H9 (cell line): ENCODE results near the gene SMCO4. TPM values are rescaled to one million over a fixed set of nuclear protein-coding genes. Genes with fewer than 3 reads are reported as not detected.

Experiments used
- DNase-seq: peaks from one replicate; pipeline ENCODE4 v3.0.0-alpha.2; 2017
- H2AFZ ChIP-seq: one replicate; pipeline ENCODE4 v1.6.1; 2013; ENCODE audit warnings: mild to moderate bottlenecking, low read length, control low read depth, moderate library complexity
- H2AK5ac ChIP-seq: 2 replicates; pipeline ENCODE4 v1.6.1; 2013; ENCODE audit warnings: low read length, control low read depth, mixed read lengths; ENCODE audit not compliant: insufficient read length
- H2BK120ac ChIP-seq: one replicate; pipeline ENCODE4 v1.6.1; 2013; ENCODE audit warnings: low read depth, mild to moderate bottlenecking, low read length, control low read depth, inconsistent platforms; ENCODE audit not compliant: poor library complexity, severe bottlenecking
- H2BK12ac ChIP-seq: 2 replicates; pipeline ENCODE4 v1.6.1; 2013; ENCODE audit warnings: low read length, control low read depth, mixed read lengths, low read depth; ENCODE audit not compliant: insufficient read length
- H2BK15ac ChIP-seq: 2 replicates; pipeline ENCODE4 v1.6.1; 2013; ENCODE audit warnings: low read depth, low read length, control low read depth
- H2BK20ac ChIP-seq: one replicate; pipeline ENCODE4 v1.6.1; 2013; ENCODE audit warnings: low read depth, mild to moderate bottlenecking, low read length, control low read depth, inconsistent platforms; ENCODE audit not compliant: poor library complexity, severe bottlenecking
- H2BK5ac ChIP-seq: 2 replicates; pipeline ENCODE4 v1.6.1; 2013; ENCODE audit warnings: low read length, control low read depth, mixed read lengths; ENCODE audit not compliant: insufficient read length
- H3K14ac ChIP-seq: 2 replicates; pipeline ENCODE4 v1.6.1; 2013; ENCODE audit warnings: low read length, control low read depth; ENCODE audit not compliant: insufficient read depth
- H3K18ac ChIP-seq: 2 replicates; pipeline ENCODE4 v1.6.1; 2013; ENCODE audit warnings: low read depth, mild to moderate bottlenecking, mixed read lengths, low read length, control low read depth; ENCODE audit not compliant: insufficient read length
- H3K23ac ChIP-seq: 2 replicates; pipeline ENCODE4 v1.6.1; 2013; ENCODE audit warnings: low read length, control low read depth, mixed read lengths, low read depth; ENCODE audit not compliant: insufficient read length
- H3K23me2 ChIP-seq: 2 replicates; pipeline ENCODE4 v1.6.1; 2013; ENCODE audit warnings: low read depth, mild to moderate bottlenecking, mixed read lengths, low read length, control low read depth; ENCODE audit not compliant: insufficient read length, poor library complexity, severe bottlenecking
- H3K27ac ChIP-seq: 2 replicates; pipeline ENCODE4 v1.5.1; 2013; ENCODE audit warnings: low read length, control low read depth, mixed read lengths, low read depth; ENCODE audit not compliant: insufficient read length
- H3K27me3 ChIP-seq: 2 replicates; pipeline ENCODE4 v1.6.1; 2013; ENCODE audit warnings: low read length, control low read depth, inconsistent platforms; ENCODE audit not compliant: insufficient read depth
- H3K4ac ChIP-seq: 2 replicates; pipeline ENCODE4 v1.6.1; 2013; ENCODE audit warnings: low read depth, mild to moderate bottlenecking, control low read depth, inconsistent platforms, low read length, moderate library complexity
- H3K4me1 ChIP-seq: 2 replicates; pipeline ENCODE4 v1.6.1; 2013; ENCODE audit warnings: low read length, control low read depth, inconsistent platforms; ENCODE audit not compliant: insufficient read depth
- H3K4me2 ChIP-seq: 2 replicates; pipeline ENCODE4 v1.6.1; 2013; ENCODE audit warnings: low read length, control low read depth, mixed read lengths; ENCODE audit not compliant: insufficient read length, insufficient read depth
- H3K56ac ChIP-seq: 2 replicates; pipeline ENCODE4 v1.6.1; 2013; ENCODE audit warnings: low read depth, mild to moderate bottlenecking, mixed read lengths, low read length, control low read depth; ENCODE audit not compliant: insufficient read length
- H3K79me1 ChIP-seq: 2 replicates; pipeline ENCODE4 v1.6.1; 2013; ENCODE audit warnings: low read depth, mild to moderate bottlenecking, moderate library complexity, low read length, control low read depth, inconsistent platforms; ENCODE audit not compliant: insufficient read depth, poor library complexity, severe bottlenecking
- H3K79me2 ChIP-seq: 2 replicates; pipeline ENCODE4 v1.6.1; 2013; ENCODE audit warnings: low read length, control low read depth, inconsistent platforms; ENCODE audit not compliant: insufficient read depth
- H3K9ac ChIP-seq: 2 replicates; pipeline ENCODE4 v1.6.1; 2013; ENCODE audit warnings: low read length, control low read depth, mixed read lengths; ENCODE audit not compliant: insufficient read length; ENCODE audit errors: extremely low read depth
- H3K9me3 ChIP-seq: one replicate; pipeline ENCODE4 v1.6.1; 2013; ENCODE audit warnings: low read depth, low read length, inconsistent platforms; ENCODE audit not compliant: control insufficient read depth
- H3T11ph ChIP-seq: one replicate; pipeline ENCODE4 v1.6.1; 2013; ENCODE audit warnings: mild to moderate bottlenecking, low read length, control low read depth, inconsistent platforms
- H4K20me1 ChIP-seq: one replicate; pipeline ENCODE4 v1.6.1; 2013; ENCODE audit not compliant: control insufficient read depth, insufficient read length, insufficient read depth
- H4K5ac ChIP-seq: 2 replicates; pipeline ENCODE4 v1.6.1; 2013; ENCODE audit warnings: low read depth, mild to moderate bottlenecking, mixed read lengths, low read length, control low read depth; ENCODE audit not compliant: insufficient read length
- H4K8ac ChIP-seq: replicated peaks from 2 replicates; pipeline ENCODE4 v1.6.1; 2013; ENCODE audit warnings: low read length, control low read depth, mixed read lengths, low read depth; ENCODE audit not compliant: insufficient read length
- H4K91ac ChIP-seq: 2 replicates; pipeline ENCODE4 v1.6.1; 2013; ENCODE audit warnings: low read depth, mild to moderate bottlenecking, moderate library complexity, mixed read lengths, low read length, control low read depth; ENCODE audit not compliant: insufficient read length
- H3K27ac Mint-ChIP-seq, 3 experiments: 2 replicates in 2 of 3; 3 replicates in 1 of 3; pipeline ENCODE4 v1.8.0; 2020 to 2021; ENCODE audit warnings: mixed read lengths in 3 of 3, mild to moderate bottlenecking in 1 of 3, moderate library complexity in 1 of 3
- H3K27me3 Mint-ChIP-seq: 2 replicates; pipeline ENCODE4 v1.8.0; 2021; ENCODE audit warnings: low read depth, mild to moderate bottlenecking, moderate library complexity, mixed read lengths
- H3K36me3 Mint-ChIP-seq, 3 experiments: 2 replicates in 2 of 3; 3 replicates in 1 of 3; pipeline ENCODE4 v1.8.0; 2020 to 2021; ENCODE audit warnings: low read depth in 3 of 3, mixed read lengths in 3 of 3; ENCODE audit not compliant: insufficient read depth in 1 of 3
- H3K4me1 Mint-ChIP-seq, 2 experiments: 2 replicates each; pipeline ENCODE4 v1.8.0; 2020; ENCODE audit warnings: mixed read lengths in 2 of 2
- H3K4me3 Mint-ChIP-seq, 2 experiments: 2 replicates in 1 of 2; 3 replicates in 1 of 2; pipeline ENCODE4 v1.8.0; 2020 to 2021; ENCODE audit warnings: mild to moderate bottlenecking in 2 of 2, mixed read lengths in 2 of 2, moderate library complexity in 1 of 2
- H3K9me3 Mint-ChIP-seq, 2 experiments: 2 replicates in 1 of 2; 3 replicates in 1 of 2; pipeline ENCODE4 v1.8.0; 2020; ENCODE audit warnings: mild to moderate bottlenecking in 2 of 2, mixed read lengths in 2 of 2, moderate library complexity in 1 of 2
- CTCF ChIP-seq: fragments of 200-600 bp; sonication (generic); conservative IDR thresholded peaks from 3 replicates; pipeline ENCODE4 v1.8.0; 2021; ENCODE audit warnings: antibody characterized with exemption, mild to moderate bottlenecking
- WGBS: extraction: QIAGEN DNeasy Blood & Tissue Kit; methylation state at CpG from one replicate; pipeline ENCODE4 v1.1.7; 2013; ENCODE audit warnings: missing lambda C conversion rate, low lambda C conversion rate, mixed read lengths; ENCODE audit not compliant: insufficient read length; ENCODE audit errors: extremely low coverage; 5-methylcytosine and 5-hydroxymethylcytosine counted together
- total RNA-seq: library from RNA; stranded (reverse); gene quantifications from 2 replicates; pipeline ENCODE4 v1.2.1, GENCODE V29; 2021

Gene SMCO4
- total RNA-seq, 1 experiment from 2014 or later, result 35.6 TPM

DNA sequence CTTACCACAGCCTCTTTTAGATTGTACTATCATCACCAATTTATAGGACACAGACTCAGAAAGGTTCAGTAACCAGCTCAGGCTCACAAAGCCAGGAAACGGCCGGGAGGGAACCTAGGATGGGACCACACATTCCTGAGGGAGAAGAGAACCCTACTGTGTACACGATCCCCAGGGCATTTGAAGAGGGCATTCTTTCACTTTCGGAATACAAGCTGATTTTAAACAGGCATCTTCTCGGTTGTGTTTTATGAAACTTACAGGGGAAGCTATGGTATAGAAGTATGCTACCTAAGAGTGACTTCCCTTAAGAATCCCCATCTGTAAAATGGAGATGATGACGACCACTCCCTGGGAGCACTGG lies 19.0 kb downstream of the SMCO4 start:
- H2AK5ac ChIP-seq, result no peak overlapping the region
- H2BK15ac ChIP-seq, result no peak overlapping the region
- no peak overlapping the region for H3K56ac ChIP-seq
- H3K9me3 ChIP-seq, result no peaks in the 10 kb centered on the region
- H3K79me1 ChIP-seq, result peaks cover 9% of the 10 kb centered on the region
- H3K18ac ChIP-seq, result no peak overlapping the region
- H2BK20ac ChIP-seq, result no peak overlapping the region
- H3K23ac ChIP-seq, result no peak overlapping the region
- no peak overlapping the region for H3K4me3 Mint-ChIP-seq
- H4K8ac ChIP-seq, result no peak overlapping the region
- H3K27me3 Mint-ChIP-seq, result no peaks in the 10 kb centered on the region
- no peak overlapping the region for H3K27ac ChIP-seq
- peaks cover 12% of the 10 kb centered on the region for H3K4me1 ChIP-seq
- no peaks in the 10 kb centered on the region for H3K9me3 Mint-ChIP-seq
- no peak overlapping the region for H3K14ac ChIP-seq
- no peak for DNase-seq
- peaks cover 4% of the 10 kb centered on the region for H3K79me2 ChIP-seq
- no peak overlapping the region for H2AFZ ChIP-seq
- H4K20me1 ChIP-seq, result peaks cover 3% of the 10 kb centered on the region
- no peak overlapping the region for H4K91ac ChIP-seq
- no peak overlapping the region for H3K4ac ChIP-seq
- H3T11ph ChIP-seq, result no peak overlapping the region
- WGBS, result no CpG with 5 or more reads among the region's 6 CpGs
- H2BK120ac ChIP-seq, result no peak overlapping the region
- no peak overlapping the region for H2BK5ac ChIP-seq
- no peak overlapping the region for H2BK12ac ChIP-seq
- no peak overlapping the region for H3K4me2 ChIP-seq
- H3K4me1 Mint-ChIP-seq, result peaks cover 53 to 54% of the 10 kb centered on the region in 2 experiments
- no peaks in the 10 kb centered on the region for H3K23me2 ChIP-seq
- H3K27ac Mint-ChIP-seq, result peak overlapping the region in 2 of 3 experiments; percentile 71 to 76; a peak in 2 of 7 replicates
- no peak overlapping the region for H3K9ac ChIP-seq
- peaks cover 0 to 3% (median 0%) of the 10 kb centered on the region in 3 experiments; a peak in 2 of 7 replicates for H3K36me3 Mint-ChIP-seq
- H4K5ac ChIP-seq, result no peak overlapping the region
- no peaks in the 10 kb centered on the region for H3K27me3 ChIP-seq
- TF ChIP-seq CTCF, result no peak
